H1 (cell line): ENCODE data around the gene CHMP4A. TPM values are rescaled to one million over a fixed set of nuclear protein-coding genes. Genes with fewer than 3 reads are reported as not detected.

Source experiments
- CHD7 ChIP-seq: fragments of 300-600 bp; sonication (generic); IDR thresholded peaks from 2 replicates; pipeline ENCODE4 v1.7.1; 2012; ENCODE audit warnings: low read length, moderate library complexity, mild to moderate bottlenecking, inconsistent platforms; ENCODE audit not compliant: insufficient replicate concordance
- MAFK ChIP-seq: IDR thresholded peaks from 2 replicates; pipeline ENCODE4 v1.6.1; 2012; ENCODE audit warnings: low read depth, mild to moderate bottlenecking, improper control_type of control experiment, low read length
- POU5F1 ChIP-seq: IDR thresholded peaks from 2 replicates; pipeline ENCODE4 v1.6.1; 2011; ENCODE audit warnings: low read depth, mild to moderate bottlenecking, low read length, moderate library complexity
- SP1 ChIP-seq: IDR thresholded peaks from 2 replicates; pipeline ENCODE4 v1.6.1; 2011; ENCODE audit warnings: low read depth, low read length
- polyA plus RNA-seq, 7 experiments: library from polyadenylated mRNA; depleted of rRNA in 3 of 7; stranded (reverse) in 5 of 7; unstranded in 2 of 7; fragments of >200 nt in 5 of 7; fragments of 200-250 nt in 2 of 7; gene quantifications; 1 replicate in 5 of 7; 2 replicates in 1 of 7; 4 replicates in 1 of 7; pipeline versions ENCODE4 v1.2.1 to v1.2.3, GENCODE V29; 2011 to 2013; ENCODE audit warnings: missing spikeins in 2 of 7, mixed read lengths in 2 of 7
- total RNA-seq: library from RNA; stranded (reverse); fragmentation: NEBNext Ultra II Directional; extraction: Animal tissue kit (Norgen Biotek cat#: 25700); gene quantifications from 2 replicates; pipeline ENCODE4 v1.2.1, GENCODE V29; 2021

CHMP4A gene
- total and polyA plus RNA-seq, 2 of the 8 experiments (the other 6 are each of a cell fraction or from before 2014, with no cell fraction given) = 32.9 to 37.6 TPM

GRCh38 chr14:24255438-24255837, 42.1 kb upstream of the CHMP4A start (continued):
- TF ChIP-seq CHD7 = no peak
- no peak for TF ChIP-seq MAFK
- no peak for TF ChIP-seq SP1
- no peak for TF ChIP-seq POU5F1
